ENCODE results near the gene FBXL16.
"Not testable (repeated sequence)": the region's sequence is repeated elsewhere in the genome, so short reads cannot be mapped to it uniquely, and the experiment has no call there.

The FBXL16 gene, protein sequence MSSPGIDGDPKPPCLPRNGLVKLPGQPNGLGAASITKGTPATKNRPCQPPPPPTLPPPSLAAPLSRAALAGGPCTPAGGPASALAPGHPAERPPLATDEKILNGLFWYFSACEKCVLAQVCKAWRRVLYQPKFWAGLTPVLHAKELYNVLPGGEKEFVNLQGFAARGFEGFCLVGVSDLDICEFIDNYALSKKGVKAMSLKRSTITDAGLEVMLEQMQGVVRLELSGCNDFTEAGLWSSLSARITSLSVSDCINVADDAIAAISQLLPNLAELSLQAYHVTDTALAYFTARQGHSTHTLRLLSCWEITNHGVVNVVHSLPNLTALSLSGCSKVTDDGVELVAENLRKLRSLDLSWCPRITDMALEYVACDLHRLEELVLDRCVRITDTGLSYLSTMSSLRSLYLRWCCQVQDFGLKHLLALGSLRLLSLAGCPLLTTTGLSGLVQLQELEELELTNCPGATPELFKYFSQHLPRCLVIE

GRCh38 chr16:705431-706188 lies at the start of gene FBXL16:
Gene FBXL16, minus strand, starts transcription at chr16:705801. Its CDS starts 8,396 bp downstream, at chr16:697405.
- DNase-seq, result no peak

GRCh38 chr16:754656-755055 lies 49.1 kb upstream of the FBXL16 start:
- no peak for DNase-seq

GRCh38 chr16:754121-754607 lies 48.6 kb upstream of the FBXL16 start:
- DNase-seq, result not testable (repeated sequence)

DNA sequence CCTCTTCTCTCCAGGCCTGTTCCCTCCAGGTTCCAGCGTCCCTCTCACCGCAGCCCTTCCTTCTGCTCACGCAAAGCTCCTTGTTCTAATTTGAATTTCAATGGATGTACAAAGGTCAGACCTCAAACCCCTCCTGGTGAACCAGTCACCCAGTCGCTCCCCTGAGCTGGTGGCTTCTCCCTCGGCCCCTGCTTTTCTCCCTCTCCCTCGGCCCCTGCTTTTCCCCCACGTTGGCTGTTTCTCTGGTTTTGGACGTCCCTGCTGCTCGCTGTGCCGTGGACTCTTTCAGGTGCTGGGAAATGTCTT lies 46.4 kb upstream of the FBXL16 start:
- no peak for DNase-seq

GRCh38 chr16:751152-752006 lies 45.8 kb upstream of the FBXL16 start:
- no peak for DNase-seq

DNA sequence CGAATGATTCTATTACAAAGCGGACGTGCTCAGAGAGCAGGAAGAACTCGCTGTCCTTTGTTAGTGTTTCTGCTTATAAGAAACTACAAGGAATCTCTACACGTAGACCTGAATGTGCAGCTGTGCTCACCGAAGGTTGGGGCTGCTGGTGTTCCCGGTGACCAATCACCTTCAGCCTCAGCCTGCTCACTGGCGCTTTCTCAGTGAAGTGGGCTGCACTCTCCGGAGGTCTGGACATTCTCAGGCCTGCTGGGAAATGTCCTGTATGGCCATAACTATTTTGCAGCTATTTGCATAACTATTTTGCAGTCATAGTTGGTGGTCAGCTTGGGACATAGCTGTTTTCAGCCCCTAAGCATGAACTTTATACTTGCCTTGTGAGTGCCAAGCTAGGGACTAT lies 44.9 kb upstream of the FBXL16 start:
- no peak for DNase-seq

- no peak for DNase-seq
Observed at GRCh38 chr16:749010-749409, 43.4 kb upstream of the FBXL16 start.

- DNase-seq, result no peak
Observed at GRCh38 chr16:747978-748746, 42.6 kb upstream of the FBXL16 start.

GRCh38 chr16:746637-747036 lies 41.0 kb upstream of the FBXL16 start:
- no peak for DNase-seq

GRCh38 chr16:745739-746138 lies 40.1 kb upstream of the FBXL16 start:
- no peak for DNase-seq

DNA sequence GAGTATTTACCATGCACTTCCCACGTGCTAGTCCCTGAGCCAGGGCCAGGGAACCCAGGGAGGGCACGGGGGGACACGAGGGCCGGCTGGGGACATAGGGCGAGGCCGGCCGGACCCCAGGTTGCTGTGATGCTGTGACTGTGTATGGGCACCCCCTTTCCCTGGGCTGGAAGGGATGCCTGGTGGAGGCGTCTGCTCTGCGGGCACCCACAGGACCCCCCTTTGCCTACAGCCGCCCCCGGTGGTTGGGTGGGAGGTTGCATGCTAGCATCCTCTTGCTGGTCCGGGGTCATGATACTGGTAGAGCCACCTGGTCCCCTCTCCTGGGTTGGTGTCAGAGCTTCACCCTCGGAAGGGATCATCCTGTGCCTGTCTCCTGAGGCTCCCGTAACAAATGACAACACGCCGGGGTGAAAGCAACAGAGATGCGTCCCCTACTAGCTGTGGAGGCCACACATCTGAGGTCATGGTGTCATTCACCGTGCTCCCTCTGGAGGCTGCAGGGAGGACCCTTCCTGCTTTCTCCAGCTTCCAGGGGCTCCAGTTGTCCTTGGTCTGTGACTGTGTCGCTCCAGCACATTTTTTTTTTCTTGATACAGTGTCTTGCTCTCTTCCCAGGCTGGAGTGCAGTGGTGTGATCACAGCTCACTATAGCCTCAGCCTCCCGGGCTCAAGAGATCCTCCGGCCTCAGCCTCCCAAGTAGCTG lies 38.3 kb upstream of the FBXL16 start:
- no peak for DNase-seq

DNA sequence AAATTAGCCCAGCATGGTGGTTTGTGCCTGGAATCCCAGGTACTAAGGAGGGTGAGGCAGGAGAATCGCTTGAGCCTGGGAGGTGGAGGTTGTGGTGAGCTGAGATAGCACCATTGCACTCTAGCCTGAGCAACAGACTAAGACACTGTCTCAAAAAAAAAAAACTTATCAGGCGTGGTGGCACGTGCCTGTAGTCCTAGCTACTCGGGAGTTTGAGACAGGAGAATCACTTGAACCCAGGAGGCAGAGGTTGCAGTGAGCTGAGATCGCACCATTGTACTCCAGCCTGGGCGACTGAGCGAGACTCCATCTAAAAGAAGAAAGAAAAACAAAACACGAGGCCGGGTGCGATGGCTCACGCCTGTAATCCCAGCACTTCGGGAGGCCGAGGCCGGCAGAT lies 37.3 kb upstream of the FBXL16 start:
- not testable (repeated sequence) for DNase-seq

- no peak for DNase-seq
Observed at GRCh38 chr16:741986-742629, 36.5 kb upstream of the FBXL16 start.

GRCh38 chr16:740764-741505 lies 35.3 kb upstream of the FBXL16 start, which contains the start of gene CIAO3:
Gene CIAO3, minus strand, starts transcription at chr16:740997. Its CDS starts 12 bp downstream, at chr16:740985.
- DNase-seq, result peak; percentile 37 to 55

DNA sequence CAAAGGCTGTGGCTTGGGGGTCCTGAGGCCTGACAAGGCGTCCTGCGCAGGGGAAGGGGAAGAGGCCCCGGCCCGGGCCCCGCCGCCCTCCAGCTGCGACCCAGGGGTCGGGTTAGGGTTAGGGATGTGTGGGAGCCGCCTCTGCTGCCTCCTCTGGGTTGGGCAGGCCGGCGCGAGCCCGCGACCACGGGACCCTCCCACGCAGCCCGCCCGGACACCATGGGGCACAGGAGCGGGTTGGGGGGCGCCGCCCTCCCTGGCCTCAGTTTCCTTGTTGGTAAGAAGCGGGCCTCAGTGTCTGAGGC lies 34.8 kb upstream of the FBXL16 start:
- no peak for DNase-seq

DNA sequence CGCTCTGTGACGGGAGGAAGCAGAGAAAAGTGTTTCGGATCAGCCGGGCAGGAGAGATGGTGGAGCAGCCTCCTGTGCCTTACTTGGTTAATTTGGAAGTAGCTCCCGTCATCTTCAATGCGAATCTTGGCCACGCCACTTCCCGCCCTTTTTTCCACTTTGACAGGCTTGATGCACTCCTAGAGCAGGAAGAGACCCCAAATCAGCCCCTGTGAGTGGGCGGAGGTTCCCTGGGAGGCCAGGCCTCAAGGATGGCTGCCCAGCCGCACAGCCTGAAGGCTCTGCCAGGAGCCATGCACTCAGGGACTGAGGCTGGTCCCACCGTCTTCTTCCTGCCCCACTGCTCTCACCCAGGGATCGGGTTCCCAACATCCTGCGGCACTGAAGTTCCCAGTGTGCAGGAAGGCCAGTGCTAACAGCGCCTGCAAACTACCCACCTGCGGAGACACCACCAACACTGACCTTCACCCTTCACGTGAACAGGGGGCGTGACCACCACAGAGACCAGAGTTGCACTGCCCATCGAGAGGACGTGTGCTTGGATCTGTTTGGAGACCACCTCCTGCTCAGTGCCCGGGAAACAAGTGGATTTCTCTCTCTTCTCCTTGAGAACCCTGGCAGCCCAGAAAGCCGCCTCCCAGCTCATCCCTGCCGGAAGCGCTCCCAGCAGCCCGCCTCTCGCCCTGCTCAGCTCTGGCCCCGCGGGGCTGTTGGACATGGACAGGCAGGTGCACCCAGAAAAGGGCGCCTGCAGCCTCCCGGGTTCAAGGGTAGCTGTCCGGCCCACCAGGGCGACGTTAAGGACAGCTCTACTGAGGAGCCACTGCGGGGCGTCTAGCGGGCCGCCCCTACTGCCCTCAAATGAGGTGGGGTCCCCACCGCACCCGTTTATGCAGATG lies 34.2 kb upstream of the FBXL16 start:
- no peak for DNase-seq

GRCh38 chr16:736936-737481 lies 31.4 kb upstream of the FBXL16 start:
- no peak for DNase-seq

DNA sequence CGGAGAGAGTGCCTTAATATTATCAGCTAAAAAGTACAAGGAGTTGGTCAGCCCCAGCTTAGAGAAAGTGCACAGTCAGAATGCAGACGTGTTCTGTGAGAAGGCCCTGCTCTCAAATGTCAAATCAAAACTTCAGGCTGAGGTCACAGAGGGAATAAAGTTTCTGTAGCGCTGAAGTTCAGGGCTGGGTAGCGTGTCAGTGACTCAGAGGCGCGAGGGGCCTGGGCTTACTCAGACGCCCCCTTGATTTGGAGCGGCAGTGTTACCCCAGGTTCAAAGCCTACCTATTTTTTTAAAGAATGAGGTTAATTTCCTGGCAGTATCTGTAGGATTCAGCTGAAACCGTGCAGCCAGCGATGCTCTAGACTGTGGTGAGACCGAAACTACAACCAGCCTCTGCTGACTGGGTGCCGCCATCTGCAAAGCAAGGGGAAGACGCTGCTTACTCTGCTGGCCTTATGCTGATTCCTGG lies 30.4 kb upstream of the FBXL16 start:
- DNase-seq, result no peak
